NCI-H1694 treated with DMSO at 0.1 percent for 48 hours (cell line): ENCODE measurements around the gene TRERF1.

Experiments used
- DNase-seq: peaks from one replicate; lab custom pipeline; 2025; lab: John Stamatoyannopoulos, UW

TRERF1 gene

GRCh38 chr6:42394151-42394550 is 57.6 kb downstream of the TRERF1 start:
- DNase-seq: no peak

GRCh38 chr6:42393339-42393738 is 58.4 kb downstream of the TRERF1 start:
- DNase-seq: no peak

GRCh38 chr6:42392833-42393232 is 58.9 kb downstream of the TRERF1 start:
- DNase-seq: no peak

DNA sequence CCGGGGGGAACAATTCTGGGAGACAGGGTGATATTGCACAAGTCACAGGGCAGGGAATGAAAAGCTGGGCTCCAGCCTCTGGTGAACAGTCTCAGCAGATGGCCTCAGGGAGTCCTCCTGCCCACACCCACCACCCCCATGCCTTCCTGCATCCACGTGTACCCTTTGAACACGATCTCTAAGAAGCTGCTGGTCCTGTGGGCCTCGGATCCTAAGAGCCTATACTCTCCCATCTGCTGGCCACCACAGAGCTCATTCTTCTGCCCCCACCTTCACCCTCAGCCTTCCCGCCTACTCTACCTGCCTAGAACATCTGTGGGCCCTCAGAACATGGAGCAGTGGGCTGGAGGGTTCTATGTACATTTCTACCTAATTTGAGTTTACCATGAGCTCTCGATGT is 60.3 kb downstream of the TRERF1 start:
- no peak for DNase-seq

GRCh38 chr6:42390228-42390934 is 61.3 kb downstream of the TRERF1 start:
- DNase-seq: no peak

DNA sequence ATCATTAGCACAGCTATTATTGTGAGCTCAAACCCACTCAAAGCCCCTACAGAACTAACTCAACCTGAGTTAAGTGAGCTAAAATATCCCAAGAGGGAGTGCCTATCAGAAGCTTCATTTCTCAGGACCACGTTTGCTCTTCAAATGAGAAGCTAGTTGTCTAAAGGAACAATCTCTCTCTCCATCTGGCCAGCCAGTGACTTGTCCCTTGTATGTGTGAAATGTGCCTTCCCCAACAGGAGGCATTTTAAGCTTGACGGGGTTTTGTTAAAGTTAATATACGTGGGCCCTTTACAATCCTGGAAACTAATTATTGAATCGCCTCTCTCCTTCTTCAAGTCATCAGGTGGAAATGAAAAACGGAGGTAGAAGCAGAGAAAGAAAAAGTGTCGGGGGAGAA is 62.0 kb downstream of the TRERF1 start:
- DNase-seq: no peak

DNA sequence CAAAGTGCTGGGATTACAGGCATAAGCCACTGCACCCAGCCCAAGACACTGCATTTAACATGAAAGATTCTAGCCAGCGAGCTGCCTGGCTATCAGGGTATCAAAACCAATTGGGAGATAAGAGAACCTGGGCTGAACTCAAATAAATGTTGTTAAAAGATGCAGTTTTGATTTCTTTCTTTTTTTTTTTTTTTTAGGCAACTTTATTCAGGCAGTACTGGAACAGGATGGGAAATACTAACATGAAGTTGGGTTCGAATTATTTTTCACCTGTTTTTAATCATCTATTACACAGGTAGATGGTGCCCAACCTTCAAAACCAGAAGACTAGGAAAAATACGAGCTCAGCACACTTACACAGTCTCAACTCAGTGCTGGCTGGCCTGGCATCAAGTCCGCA is 63.7 kb downstream of the TRERF1 start:
- no peak for DNase-seq

GRCh38 chr6:42387336-42387735 is 64.4 kb downstream of the TRERF1 start:
- DNase-seq: no peak

DNA sequence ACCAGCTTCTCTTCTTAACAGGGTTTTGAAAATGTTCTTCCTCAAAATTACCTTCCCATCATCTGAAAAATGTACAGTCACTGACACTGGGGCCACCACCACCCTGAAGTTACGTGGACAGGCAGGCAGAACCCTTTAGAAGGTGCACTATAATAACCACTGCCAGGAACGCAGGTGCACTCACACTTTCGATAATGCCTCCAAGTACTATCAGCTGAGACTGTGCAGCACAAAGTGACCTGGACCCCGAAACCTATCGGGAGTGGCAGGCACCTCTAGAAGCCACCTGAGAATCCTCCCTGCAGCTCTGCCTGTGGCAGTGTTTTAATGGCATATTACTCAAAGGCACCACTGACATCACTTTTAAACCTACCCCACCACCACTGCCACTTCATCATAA is 66.4 kb downstream of the TRERF1 start:
- no peak for DNase-seq

DNA sequence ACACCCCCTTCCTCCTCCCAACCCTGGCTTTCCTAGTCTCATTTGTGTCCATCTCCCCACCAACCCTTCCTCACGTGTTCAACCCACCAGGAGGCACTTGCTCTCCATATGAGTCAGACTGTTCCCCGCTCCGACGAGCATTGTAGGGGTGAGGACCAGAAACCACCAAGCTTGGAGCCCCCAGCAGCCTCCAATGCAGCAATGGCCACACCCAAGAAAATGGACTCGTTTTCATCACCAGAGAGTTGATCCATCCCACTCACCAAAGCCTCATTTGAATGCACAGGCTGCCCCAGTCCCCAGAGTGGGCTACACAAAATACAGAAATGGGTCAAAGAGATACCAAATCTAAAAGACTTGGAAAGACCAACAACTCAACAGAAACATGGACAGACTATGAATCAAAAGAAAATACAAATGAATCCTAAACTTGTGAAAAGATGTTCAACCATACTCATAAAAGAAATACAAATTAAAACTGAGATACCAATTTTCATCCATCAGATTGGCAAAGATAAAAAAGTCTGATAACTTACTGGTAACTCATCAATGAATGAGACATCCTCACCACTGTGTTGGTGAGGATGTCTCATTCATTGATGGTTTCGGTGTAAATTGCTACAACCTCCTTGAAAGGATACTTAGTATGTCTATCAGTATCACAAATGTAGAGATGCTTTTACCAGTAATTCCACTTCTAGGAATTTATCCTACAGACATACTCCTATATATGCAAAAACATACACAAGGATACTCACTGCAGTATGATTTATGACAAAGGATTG is 68.1 kb downstream of the TRERF1 start:
- DNase-seq: no peak

- DNase-seq: no peak
These were observed 69.9 kb downstream of the TRERF1 start for GRCh38 chr6:42381850-42382249.

DNA sequence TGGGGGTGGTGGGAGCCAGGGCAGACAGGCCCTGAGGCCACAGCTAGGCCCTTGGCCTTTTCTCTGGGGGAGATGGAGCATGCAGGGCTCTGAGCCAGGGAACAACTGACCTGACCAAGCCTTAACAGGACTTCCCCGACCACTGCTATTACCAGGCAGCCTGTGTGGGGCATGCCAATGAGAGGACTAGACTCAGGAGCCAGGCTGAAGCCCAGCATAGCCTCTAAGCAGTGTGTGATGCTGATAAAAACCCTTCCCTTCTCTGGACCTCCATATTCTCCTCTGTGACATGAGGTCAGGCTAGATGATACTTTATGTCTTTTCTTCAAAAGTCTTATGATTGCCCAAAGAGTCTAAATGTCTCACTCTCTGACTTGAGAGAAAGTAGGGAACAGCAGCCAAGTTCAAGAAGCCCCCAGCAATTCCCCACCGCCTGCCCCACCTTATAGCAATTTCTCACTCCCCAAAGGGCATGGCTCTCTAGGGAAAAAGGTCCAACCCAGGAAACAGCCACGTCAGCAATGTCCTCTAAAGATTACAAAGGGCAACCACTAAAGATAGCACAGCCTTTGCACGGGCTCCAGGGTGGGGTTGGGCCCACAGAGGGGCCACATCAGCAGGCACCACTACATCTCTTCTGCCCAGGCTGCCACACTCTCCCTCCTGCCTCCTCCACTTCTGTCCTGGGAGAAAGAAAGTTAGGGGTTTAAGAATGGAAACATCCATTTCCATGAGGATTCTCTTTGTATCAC is 71.3 kb downstream of the TRERF1 start:
- DNase-seq: no peak

GRCh38 chr6:42378536-42378935 is 73.2 kb downstream of the TRERF1 start:
- DNase-seq: no peak

- DNase-seq: no peak
These were observed 73.6 kb downstream of the TRERF1 start for GRCh38 chr6:42378125-42378524.

- no peak for DNase-seq
These were observed 76.6 kb downstream of the TRERF1 start for GRCh38 chr6:42375007-42375635.

GRCh38 chr6:42374018-42374669 is 77.6 kb downstream of the TRERF1 start:
- DNase-seq: no peak

GRCh38 chr6:42372699-42373098 is 79.0 kb downstream of the TRERF1 start:
- no peak for DNase-seq

GRCh38 chr6:42370323-42370985 is 81.3 kb downstream of the TRERF1 start:
- no peak for DNase-seq

DNA sequence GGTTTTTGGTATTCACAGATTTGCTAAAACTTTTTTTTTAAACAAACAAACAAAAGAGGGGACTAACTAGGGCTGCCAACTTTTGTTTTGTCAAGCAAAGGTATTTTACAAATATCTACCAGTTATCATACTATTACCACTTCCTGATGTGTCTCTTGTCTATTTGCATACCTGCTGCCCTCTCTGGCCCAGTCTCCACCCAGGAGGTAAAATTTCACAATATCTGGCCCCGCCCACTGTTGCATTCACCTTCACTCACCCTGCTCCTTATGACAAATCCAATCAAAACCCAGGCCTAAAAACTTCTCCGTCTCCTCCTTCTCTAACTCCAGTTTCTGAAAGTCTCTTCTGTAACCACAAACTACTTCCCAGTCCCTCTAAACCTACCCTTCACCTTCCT is 82.2 kb downstream of the TRERF1 start:
- DNase-seq: no peak

DNA sequence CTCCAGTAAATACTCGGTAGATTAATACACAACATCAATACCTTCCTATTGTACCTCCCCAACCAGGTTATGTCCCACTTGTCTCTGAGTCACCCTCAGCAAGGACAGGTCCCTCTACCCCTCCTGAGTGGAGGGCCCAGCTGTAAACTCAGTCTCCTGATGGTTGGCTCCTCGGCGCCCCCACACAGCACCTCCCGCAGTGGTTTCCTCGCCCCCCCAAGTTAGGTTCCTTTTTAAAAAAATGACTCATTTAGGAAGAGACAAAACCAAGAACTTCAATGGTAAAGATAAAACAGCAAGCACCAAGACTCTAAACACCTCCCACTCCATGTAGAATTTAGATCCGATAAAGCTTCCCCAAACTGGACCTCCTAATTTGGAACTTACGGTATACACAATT is 83.5 kb downstream of the TRERF1 start:
- DNase-seq: no peak

DNA sequence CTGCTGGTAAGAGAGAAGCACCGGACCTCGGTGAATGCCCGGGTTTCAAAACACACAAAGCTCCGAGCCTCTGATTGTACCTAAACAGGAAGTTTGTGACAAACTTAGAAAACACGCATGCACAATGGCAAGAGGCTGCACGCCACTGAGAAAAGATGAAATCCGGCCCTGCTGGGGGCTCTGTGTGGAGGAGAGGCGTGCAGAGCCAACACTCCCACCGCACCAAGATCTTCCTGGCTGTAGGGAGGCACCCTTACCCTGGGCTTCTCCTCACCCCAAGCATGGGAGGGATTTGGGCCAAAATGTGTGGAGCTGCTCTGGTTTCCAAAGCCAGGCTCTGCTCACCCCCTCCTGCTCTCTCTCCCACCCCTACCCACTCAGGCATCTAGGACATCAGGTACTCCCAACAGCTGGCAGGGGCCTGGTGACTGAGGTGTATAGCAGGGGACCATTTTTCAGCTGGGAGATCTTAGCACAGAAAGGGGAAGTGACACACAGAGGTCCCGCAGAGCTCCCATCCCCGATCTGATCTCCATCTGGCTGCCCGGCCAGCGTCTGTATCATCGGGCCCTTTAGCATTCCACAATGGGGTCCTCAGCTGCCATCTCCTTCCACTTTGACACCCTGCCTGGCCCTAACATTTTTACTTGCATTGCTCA is 84.2 kb downstream of the TRERF1 start:
- no peak for DNase-seq
